IMR-90 (cell line): ENCODE data around the gene C14orf119. TPM values are rescaled to one million over a fixed set of nuclear protein-coding genes. Genes with fewer than 3 reads are reported as not detected.

Experiments
- ATAC-seq: fragments of 200-7000 bp; cut with Tn5 transposase; 2 replicates; pipeline ENCODE4 v1.9.1; 2020; ENCODE audit warnings: low read depth, mild to moderate bottlenecking, moderate library complexity
- BruUV-seq: library from RNA; stranded (reverse); fragments of 400-500 nt; replicated peaks from 2 replicates; lab custom pipeline; 2021; lab: Mats Ljungman, UMichigan
- CTCF ChIA-PET: fragments of 300-600 bp; formaldehyde crosslinking; extraction: SDS; loops from one replicate; lab custom pipeline; 2021; ENCODE audit warnings: antibody characterized with exemption; lab: Yijun Ruan, JAX
- POLR2A ChIA-PET: fragments of 300-600 bp; sonication (Branson Sonifier 250); formaldehyde crosslinking; loops from one replicate; lab custom pipeline; 2022; ENCODE audit warnings: antibody characterized with exemption; ENCODE audit not compliant: unreplicated experiment; lab: Charles Lee
- DNase-seq: peaks from one replicate; pipeline ENCODE4 v3.0.0; 2013
- H2AFZ ChIP-seq: replicated peaks from 2 replicates; pipeline ENCODE3; 2013; ENCODE audit warnings: low read length, mild to moderate bottlenecking; ENCODE audit not compliant: poor library complexity
- H2AK5ac ChIP-seq: 2 replicates; pipeline ENCODE4 v1.6.1; 2013; ENCODE audit warnings: low read depth, low read length, inconsistent platforms
- H2AK9ac ChIP-seq: replicated peaks from 2 replicates; pipeline ENCODE3; 2013; ENCODE audit warnings: mild to moderate bottlenecking, low read depth, low read length, moderate library complexity; ENCODE audit not compliant: poor library complexity
- H2BK120ac ChIP-seq: 2 replicates; pipeline ENCODE4 v1.6.1; 2013; ENCODE audit warnings: low read depth, low read length, inconsistent platforms
- H2BK15ac ChIP-seq: 3 replicates; pipeline ENCODE4 v1.6.1; 2013; ENCODE audit warnings: low read depth, low read length, inconsistent platforms
- H2BK20ac ChIP-seq: 2 replicates; pipeline ENCODE4 v1.6.1; 2013; ENCODE audit warnings: low read depth, mild to moderate bottlenecking, inconsistent platforms, low read length, moderate library complexity
- H2BK5ac ChIP-seq: 2 replicates; pipeline ENCODE4 v1.6.1; 2013; ENCODE audit warnings: mild to moderate bottlenecking, low read depth, low read length, inconsistent platforms; ENCODE audit not compliant: poor library complexity, severe bottlenecking
- H3K14ac ChIP-seq: replicated peaks from 2 replicates; pipeline ENCODE4 v1.6.1; 2013; ENCODE audit warnings: low read depth, low read length, inconsistent platforms
- H3K18ac ChIP-seq: 2 replicates; pipeline ENCODE4 v1.6.1; 2013; ENCODE audit warnings: low read depth, low read length, control low read depth
- H3K23ac ChIP-seq: 2 replicates; pipeline ENCODE4 v1.6.1; 2013; ENCODE audit warnings: low read depth, low read length, inconsistent platforms
- H3K27ac ChIP-seq: 2 replicates; pipeline ENCODE4 v1.5.1; 2013; ENCODE audit warnings: mild to moderate bottlenecking, control low read depth, low read length; ENCODE audit not compliant: insufficient read depth
- H3K27me3 ChIP-seq: 2 replicates; pipeline ENCODE4 v1.6.1; 2013; ENCODE audit warnings: low read length; ENCODE audit not compliant: control insufficient read depth, insufficient read depth
- H3K36me3 ChIP-seq: 2 replicates; pipeline ENCODE4 v1.6.1; 2013; ENCODE audit warnings: low read length, mixed read lengths; ENCODE audit not compliant: control insufficient read depth, insufficient read depth
- H3K4ac ChIP-seq: 2 replicates; pipeline ENCODE4 v1.6.1; 2013; ENCODE audit warnings: low read depth, low read length, inconsistent platforms
- H3K4me1 ChIP-seq: 2 replicates; pipeline ENCODE4 v1.6.1; 2013; ENCODE audit warnings: low read length, mixed read lengths; ENCODE audit not compliant: control insufficient read depth, insufficient read depth
- H3K4me2 ChIP-seq: 2 replicates; pipeline ENCODE4 v1.6.1; 2013; ENCODE audit warnings: low read depth, mild to moderate bottlenecking, control low read depth, low read length, moderate library complexity
- H3K4me3 ChIP-seq: 2 replicates; pipeline ENCODE4 v1.5.1; 2013; ENCODE audit warnings: low read depth, mild to moderate bottlenecking, control low read depth, low read length, moderate library complexity; ENCODE audit not compliant: insufficient read depth
- H3K56ac ChIP-seq: 2 replicates; pipeline ENCODE4 v1.6.1; 2013; ENCODE audit warnings: low read length, inconsistent platforms; ENCODE audit not compliant: insufficient read depth; ENCODE audit errors: extremely low read depth
- H3K79me1 ChIP-seq, 2 experiments: 2 replicates each; pipeline ENCODE4 v1.6.1; 2013; ENCODE audit warnings: low read length in 2 of 2, inconsistent platforms in 1 of 2, low read depth in 1 of 2
- H3K9ac ChIP-seq: 2 replicates; pipeline ENCODE4 v1.6.1; 2013; ENCODE audit warnings: low read depth, low read length, control low read depth
- H3K9me1 ChIP-seq: 2 replicates; pipeline ENCODE4 v1.6.1; 2013; ENCODE audit warnings: low read length, inconsistent platforms; ENCODE audit not compliant: insufficient read depth
- H3K9me3 ChIP-seq: 2 replicates; pipeline ENCODE4 v1.6.1; 2013; ENCODE audit warnings: low read length; ENCODE audit not compliant: control insufficient read depth, insufficient read depth
- H4K20me1 ChIP-seq: 2 replicates; pipeline ENCODE4 v1.6.1; 2013; ENCODE audit warnings: low read length, inconsistent platforms; ENCODE audit not compliant: insufficient read depth
- H4K5ac ChIP-seq: 2 replicates; pipeline ENCODE4 v1.6.1; 2013; ENCODE audit warnings: mild to moderate bottlenecking, low read depth, low read length, control low read depth
- H4K8ac ChIP-seq, 2 experiments: 2 replicates each; pipeline ENCODE4 v1.6.1; 2013; ENCODE audit warnings: low read depth in 2 of 2, low read length in 2 of 2, control low read depth in 1 of 2, inconsistent platforms in 1 of 2
- H4K91ac ChIP-seq: 2 replicates; pipeline ENCODE4 v1.6.1; 2013; ENCODE audit warnings: low read depth, low read length, inconsistent platforms; ENCODE audit not compliant: insufficient read depth
- BHLHE40 ChIP-seq: fragments of 150-350 bp; IDR thresholded peaks from 2 replicates; pipeline ENCODE4 v1.6.1; 2016; ENCODE audit warnings: mild to moderate bottlenecking, low read depth, low read length
- CEBPB ChIP-seq: IDR thresholded peaks from 2 replicates; pipeline ENCODE4 v1.6.1; 2012; ENCODE audit warnings: low read depth, low read length, improper control_type of control experiment
- RAD21 ChIP-seq: IDR thresholded peaks from 2 replicates; pipeline ENCODE4 v1.6.1; 2012; ENCODE audit warnings: low read length, improper control_type of control experiment
- RCOR1 ChIP-seq: IDR thresholded peaks from 2 replicates; pipeline ENCODE4 v1.6.1; 2012; ENCODE audit warnings: mild to moderate bottlenecking, low read length, improper control_type of control experiment; ENCODE audit not compliant: insufficient replicate concordance
- SMC3 ChIP-seq: fragments of 150-350 bp; IDR thresholded peaks from 2 replicates; pipeline ENCODE4 v1.6.1; 2016; ENCODE audit warnings: low read depth, mild to moderate bottlenecking, antibody characterized with exemption, low read length, moderate library complexity
- WGBS, 2 experiments: methylation state at CpG; one replicate each; pipeline versions ENCODE4 v1.1.5 to v1.1.7; 2013; ENCODE audit warnings: missing lambda C conversion rate in 2 of 2; ENCODE audit not compliant: insufficient read length in 1 of 2; ENCODE audit errors: extremely low coverage in 2 of 2; 5-methylcytosine and 5-hydroxymethylcytosine counted together
- dilution Hi-C: fragments of 300-500 bp; cut with HindIII; formaldehyde crosslinking; loops from one replicate; pipeline ENCODE4 v1.14.3; 2018; ENCODE audit warnings: low sequenced_read_pairs; ENCODE audit not compliant: unreplicated experiment
- in situ Hi-C: fragments of 300-500 bp; cut with MboI; formaldehyde crosslinking; loops from 3 replicates; pipeline ENCODE4 v1.14.3; 2019; ENCODE audit warnings: low sequenced_read_pairs, inconsistent platforms, mixed read lengths
- intact Hi-C: fragments of 100-400 bp; cut with micrococcal nuclease; formaldehyde crosslinking; loops from 2 replicates; pipeline ENCODE4 v1.10.0; 2022
- polyA plus RNA-seq, 3 experiments: library from polyadenylated mRNA; depleted of rRNA; stranded (reverse); fragments of >200 nt; gene quantifications; 2 replicates each; pipeline ENCODE4 v1.2.3, GENCODE V29; 2012; ENCODE audit warnings: low replicate concordance in 1 of 3
- total RNA-seq: library from RNA; depleted of rRNA; stranded (reverse); fragments of >200 nt; gene quantifications from 2 replicates; pipeline ENCODE4 v1.2.3, GENCODE V29; 2012
- TF ChIP-seq, protein P1 (sequence below): conservative IDR thresholded peaks from 2 replicates; pipeline ENCODE4 v1.5.1; 2012; ENCODE audit warnings: mild to moderate bottlenecking, low read depth, low read length, improper control_type of control experiment

The C14orf119 gene
- total and polyA plus RNA-seq, 2 of the 4 experiments (the other 2 are of a cell fraction) = 74.0 to 83.7 TPM

DNA sequence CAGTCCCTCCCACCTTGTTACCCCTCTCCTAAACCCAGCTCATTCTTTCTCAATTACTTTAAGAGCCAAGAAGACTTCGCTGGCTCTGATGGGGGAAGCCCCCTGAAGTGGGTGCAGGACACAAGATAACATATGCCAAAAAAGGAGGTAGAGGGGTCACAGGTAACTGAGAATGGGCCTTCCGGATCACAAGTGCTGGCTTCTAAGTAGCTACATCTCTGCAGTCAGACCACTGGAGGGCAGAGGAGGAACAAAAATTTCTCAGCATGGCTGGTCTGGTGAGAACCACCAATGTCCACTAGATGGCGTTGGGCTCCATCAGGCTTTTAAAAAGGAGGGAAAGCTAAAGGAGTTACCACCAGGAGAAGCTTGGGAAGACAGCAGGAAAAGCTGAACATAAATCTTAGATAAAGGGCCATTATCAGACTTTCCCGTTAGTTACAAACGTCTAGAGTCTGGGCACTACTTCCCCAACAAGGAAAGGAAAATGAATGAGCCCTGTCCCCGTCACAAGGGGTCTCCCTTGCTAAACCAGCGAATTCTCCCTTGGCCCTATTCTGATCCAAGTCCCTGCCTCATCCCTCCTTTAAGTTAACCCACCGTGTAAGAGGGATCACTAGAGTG, 26.4 kb upstream of the C14orf119 start:
- Histone ChIP-seq H3K4me1 (peaks cover 13% of the 10 kb centered on the region), H2BK5ac (no peak overlapping the region), H2BK20ac (no peak overlapping the region), H4K8ac (peak overlapping the region in 1 of 2 experiments; percentile 36; a peak in 1 of 4 replicates), H3K9me1 (peaks cover 5% of the 10 kb centered on the region; the same call in 1 of the 2 replicates), H3K4me3 (no peak overlapping the region), H3K27ac (peak overlapping the region; percentile 14), H3K27me3 (no peaks in the 10 kb centered on the region), H2BK15ac (no peak overlapping the region), H3K18ac (no peak overlapping the region), H4K5ac (no peak overlapping the region), H2BK120ac (no peak overlapping the region), H3K4ac (peak overlapping the region; percentile 15; the same call in 1 of the 2 replicates), H2AFZ (no peak overlapping the region), H3K9me3 (no peaks in the 10 kb centered on the region), H3K36me3 (peaks cover 46% of the 10 kb centered on the region), H4K20me1 (peaks cover 46% of the 10 kb centered on the region), H3K14ac (no peak overlapping the region), H4K91ac (peak overlapping the region; percentile 10; the same call in 1 of the 2 replicates), H2AK5ac (peak overlapping the region; percentile 10; the same call in 1 of the 2 replicates), H3K23ac (peak overlapping the region; percentile 83), H3K79me1 (peaks cover 20 to 71% of the 10 kb centered on the region in 2 experiments), H3K56ac (no peak overlapping the region), H2AK9ac (peak overlapping the region; percentile 30), H3K9ac (0 out of 2 replicates have a peak overlapping the region, but pooled peaks have one; percentile 7), H3K4me2 (peak overlapping the region; percentile 60; the same call in 1 of the 2 replicates)
- CTCF ChIA-PET = interaction anchor here (0.5 to 1.8 kb wide), 29 partner anchors 8 to 151 kb away, joined by 3 to 21 read pairs (median 4); partner anchors contain the start of genes ACIN1, C14orf119, CDH24 and CEBPE
- dilution Hi-C loops = no loop called here
- POLR2A ChIA-PET = interaction anchor here (0.5 kb wide), 1 partner anchor 54 kb away, joined by 8 read pairs; no protein-coding TSS in a partner anchor
- BruUV-seq = no TSS peak
- DNase-seq = peak; percentile 93
- 14% methylated on average over 4 of the region's 8 CpGs; no CpG with 5 or more reads in 1 of the 2 experiments for WGBS, 2 experiments
- TF ChIP-seq RAD21 (peak; percentile 80), BHLHE40 (no peak), CEBPB (no peak), SMC3 (peak; percentile 87), RCOR1 (no peak)
- TF ChIP-seq, protein P1, sequence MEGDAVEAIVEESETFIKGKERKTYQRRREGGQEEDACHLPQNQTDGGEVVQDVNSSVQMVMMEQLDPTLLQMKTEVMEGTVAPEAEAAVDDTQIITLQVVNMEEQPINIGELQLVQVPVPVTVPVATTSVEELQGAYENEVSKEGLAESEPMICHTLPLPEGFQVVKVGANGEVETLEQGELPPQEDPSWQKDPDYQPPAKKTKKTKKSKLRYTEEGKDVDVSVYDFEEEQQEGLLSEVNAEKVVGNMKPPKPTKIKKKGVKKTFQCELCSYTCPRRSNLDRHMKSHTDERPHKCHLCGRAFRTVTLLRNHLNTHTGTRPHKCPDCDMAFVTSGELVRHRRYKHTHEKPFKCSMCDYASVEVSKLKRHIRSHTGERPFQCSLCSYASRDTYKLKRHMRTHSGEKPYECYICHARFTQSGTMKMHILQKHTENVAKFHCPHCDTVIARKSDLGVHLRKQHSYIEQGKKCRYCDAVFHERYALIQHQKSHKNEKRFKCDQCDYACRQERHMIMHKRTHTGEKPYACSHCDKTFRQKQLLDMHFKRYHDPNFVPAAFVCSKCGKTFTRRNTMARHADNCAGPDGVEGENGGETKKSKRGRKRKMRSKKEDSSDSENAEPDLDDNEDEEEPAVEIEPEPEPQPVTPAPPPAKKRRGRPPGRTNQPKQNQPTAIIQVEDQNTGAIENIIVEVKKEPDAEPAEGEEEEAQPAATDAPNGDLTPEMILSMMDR = peak; percentile 100
- in situ Hi-C loops = loop anchor here (5.0 to 10.0 kb wide), 2 partner anchors 33 to 514 kb away; partner anchors contain the start of gene CIROP
- intact Hi-C loops = loop anchor here (1.0 kb wide), 1 partner anchor 40 kb away; no protein-coding TSS in a partner anchor
- peak; percentile 69 for ATAC-seq
